Bronchial epithelial cell (primary cell): Measurements from ENCODE around the gene ATE1. TPM values are rescaled to one million over a fixed set of nuclear protein-coding genes. Genes with fewer than 3 reads are reported as not detected.

Experiments
- DNase-seq: peaks from one replicate; pipeline ENCODE4 v3.0.0-alpha.2; 2010; ENCODE audit warnings: low read depth
- FAIRE-seq: peaks from 2 replicates; lab custom pipeline; 2011; peaks lifted over from hg19 to GRCh38; lab: Jason Lieb, UNC
- H3K27me3 ChIP-seq: 2 replicates; pipeline ENCODE4 v1.5.1; 2011; ENCODE audit warnings: low read length; ENCODE audit not compliant: control insufficient read depth, insufficient read depth
- H3K36me3 ChIP-seq: 2 replicates; pipeline ENCODE4 v1.5.1; 2011; ENCODE audit warnings: low read length; ENCODE audit not compliant: control insufficient read depth, insufficient read depth
- H3K4me3 ChIP-seq: 2 replicates; pipeline ENCODE4 v1.5.1; 2011; ENCODE audit warnings: mild to moderate bottlenecking, low read depth, low read length, control low read depth
- total RNA-seq: library from RNA; depleted of rRNA; stranded (reverse); fragments of >200 nt; gene quantifications from 2 replicates; pipeline ENCODE4 v1.2.1, GENCODE V29; 2014
- TF ChIP-seq, protein P1 (sequence below): IDR thresholded peaks from 2 replicates; pipeline ENCODE4 v1.5.1; 2011; ENCODE audit warnings: mild to moderate bottlenecking, moderate library complexity, low read length, control low read depth, inconsistent platforms; ENCODE audit not compliant: insufficient read depth, severe bottlenecking

Gene ATE1
- total RNA-seq, 1 donor from 2014 or later: 17.9 TPM

DNA sequence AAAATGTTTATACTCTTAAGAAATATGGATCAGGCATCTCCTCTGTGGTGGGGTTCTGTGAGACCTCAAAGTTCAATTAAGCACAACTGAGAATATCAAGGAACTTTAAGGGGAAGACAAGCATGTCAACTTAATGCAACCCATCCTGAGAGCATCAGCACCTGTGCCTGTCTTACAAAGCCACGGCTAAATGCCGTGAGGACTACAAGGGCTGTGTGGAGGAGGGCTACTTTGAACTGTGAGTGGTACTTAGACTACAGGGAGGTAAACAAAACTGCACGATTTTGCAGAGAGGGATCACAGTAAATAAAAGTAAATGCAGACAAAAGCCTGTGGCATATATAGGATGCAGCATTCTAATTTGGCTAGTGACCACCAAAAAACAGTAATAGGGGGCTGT, 139.1 kb downstream of the ATE1 start:
- TF ChIP-seq, protein P1, sequence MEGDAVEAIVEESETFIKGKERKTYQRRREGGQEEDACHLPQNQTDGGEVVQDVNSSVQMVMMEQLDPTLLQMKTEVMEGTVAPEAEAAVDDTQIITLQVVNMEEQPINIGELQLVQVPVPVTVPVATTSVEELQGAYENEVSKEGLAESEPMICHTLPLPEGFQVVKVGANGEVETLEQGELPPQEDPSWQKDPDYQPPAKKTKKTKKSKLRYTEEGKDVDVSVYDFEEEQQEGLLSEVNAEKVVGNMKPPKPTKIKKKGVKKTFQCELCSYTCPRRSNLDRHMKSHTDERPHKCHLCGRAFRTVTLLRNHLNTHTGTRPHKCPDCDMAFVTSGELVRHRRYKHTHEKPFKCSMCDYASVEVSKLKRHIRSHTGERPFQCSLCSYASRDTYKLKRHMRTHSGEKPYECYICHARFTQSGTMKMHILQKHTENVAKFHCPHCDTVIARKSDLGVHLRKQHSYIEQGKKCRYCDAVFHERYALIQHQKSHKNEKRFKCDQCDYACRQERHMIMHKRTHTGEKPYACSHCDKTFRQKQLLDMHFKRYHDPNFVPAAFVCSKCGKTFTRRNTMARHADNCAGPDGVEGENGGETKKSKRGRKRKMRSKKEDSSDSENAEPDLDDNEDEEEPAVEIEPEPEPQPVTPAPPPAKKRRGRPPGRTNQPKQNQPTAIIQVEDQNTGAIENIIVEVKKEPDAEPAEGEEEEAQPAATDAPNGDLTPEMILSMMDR: no peak
- Histone ChIP-seq H3K4me3 (no peak overlapping the region), H3K27me3 (no peaks in the 10 kb centered on the region), H3K36me3 (no peaks in the 10 kb centered on the region)
- DNase-seq (no peak), FAIRE-seq (no peak)

DNA sequence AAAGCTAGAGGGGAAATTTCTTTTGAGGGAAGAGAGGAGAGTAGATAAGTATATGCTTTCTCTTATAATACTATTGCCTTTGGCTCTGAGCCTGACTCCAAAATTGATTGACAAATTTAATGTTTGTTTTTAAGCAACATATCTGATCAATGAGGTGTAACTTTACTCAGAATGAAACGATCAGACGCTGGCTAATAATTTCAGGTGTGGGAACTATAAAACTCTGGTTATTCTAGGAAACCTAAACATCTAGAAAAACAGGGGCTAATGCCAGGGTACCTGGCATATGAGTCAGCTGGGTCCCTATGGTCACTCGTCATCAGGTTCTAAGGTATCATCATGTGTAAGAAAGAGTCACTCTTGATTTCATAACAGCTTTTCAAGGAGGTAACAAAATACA, 139.7 kb downstream of the ATE1 start:
- peak; percentile 79 for DNase-seq
- no peaks in the 10 kb centered on the region for H3K36me3 ChIP-seq
- H3K4me3 ChIP-seq: no peak overlapping the region
- FAIRE-seq: no peak
- TF ChIP-seq, protein P1: no peak
- H3K27me3 ChIP-seq: no peaks in the 10 kb centered on the region

DNA sequence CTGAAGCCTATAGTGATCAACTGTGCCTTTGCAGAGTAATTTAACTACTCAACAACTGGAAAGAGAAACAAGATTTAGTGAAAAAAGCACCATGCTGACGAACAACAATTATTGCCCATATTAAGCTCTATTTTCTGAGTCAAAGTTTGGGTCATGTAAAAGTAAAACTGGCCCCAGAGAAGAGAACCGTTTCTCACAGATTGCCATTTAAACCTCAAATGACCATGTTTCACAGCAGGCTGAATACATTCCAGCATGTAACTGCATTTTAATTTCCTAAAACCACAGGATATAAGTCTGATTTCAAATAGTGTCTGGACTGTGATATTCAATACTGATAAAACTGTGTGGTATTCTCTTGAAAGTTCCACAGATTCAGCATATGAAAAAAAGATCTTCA, 140.7 kb downstream of the ATE1 start:
- Histone ChIP-seq H3K36me3 (no peaks in the 10 kb centered on the region), H3K4me3 (no peak overlapping the region), H3K27me3 (no peaks in the 10 kb centered on the region)
- TF ChIP-seq, protein P1: no peak
- DNase-seq (no peak), FAIRE-seq (no peak)

DNA sequence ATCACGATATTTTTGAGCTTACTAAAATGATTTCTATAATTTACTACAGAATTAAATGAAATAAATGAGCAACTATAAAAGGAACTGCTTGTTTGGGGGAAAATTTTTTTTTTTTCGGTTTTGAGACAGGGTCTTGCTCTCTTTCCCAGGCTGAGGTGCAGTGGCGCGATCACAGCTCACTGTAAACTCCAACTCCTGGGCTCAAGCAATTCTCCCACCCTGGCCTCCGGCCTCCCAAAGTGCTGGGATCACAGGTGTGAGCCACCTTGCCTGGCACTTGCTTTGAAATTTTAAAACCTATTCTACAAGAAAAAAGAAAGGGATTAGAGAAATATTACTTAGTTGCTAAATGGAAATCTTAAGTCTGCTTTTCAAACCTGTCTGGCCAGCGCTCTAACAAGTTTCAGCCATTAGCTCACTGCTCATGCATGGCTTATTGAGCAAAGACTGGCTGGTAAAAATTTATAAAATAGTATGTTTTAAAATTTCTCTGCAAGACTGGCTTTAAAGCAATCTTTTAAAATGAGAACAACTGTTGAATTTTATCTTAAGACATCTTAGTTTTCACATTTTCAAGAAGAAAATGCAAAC, 144.0 kb downstream of the ATE1 start:
- DNase-seq: no peak
- TF ChIP-seq, protein P1: no peak
- Histone ChIP-seq H3K4me3 (no peak overlapping the region), H3K27me3 (no peaks in the 10 kb centered on the region), H3K36me3 (no peaks in the 10 kb centered on the region)
- no peak for FAIRE-seq

DNA sequence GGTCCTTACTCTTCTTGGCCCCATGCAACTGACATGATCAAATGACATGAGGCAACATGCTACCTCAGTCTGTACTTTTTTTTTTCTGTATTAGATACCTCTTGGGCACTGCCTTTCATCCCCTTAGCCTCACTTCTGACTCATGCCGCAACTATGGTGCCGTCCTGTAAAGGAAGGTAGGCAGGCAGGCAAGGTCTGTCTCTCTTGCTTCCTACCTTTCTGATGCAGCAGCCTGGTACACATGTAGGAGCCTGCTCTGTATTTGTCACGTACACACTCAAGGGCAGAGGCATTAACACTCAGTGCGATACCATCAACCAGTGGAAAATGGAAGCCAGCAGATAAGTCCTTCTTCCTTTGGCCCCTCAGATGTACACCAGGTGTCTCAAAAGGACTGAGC, 146.7 kb downstream of the ATE1 start:
- DNase-seq: peak; percentile 99
- FAIRE-seq: peak; percentile 88
- TF ChIP-seq, protein P1: no peak
- Histone ChIP-seq H3K27me3 (no peaks in the 10 kb centered on the region), H3K36me3 (no peaks in the 10 kb centered on the region), H3K4me3 (no peak overlapping the region)

DNA sequence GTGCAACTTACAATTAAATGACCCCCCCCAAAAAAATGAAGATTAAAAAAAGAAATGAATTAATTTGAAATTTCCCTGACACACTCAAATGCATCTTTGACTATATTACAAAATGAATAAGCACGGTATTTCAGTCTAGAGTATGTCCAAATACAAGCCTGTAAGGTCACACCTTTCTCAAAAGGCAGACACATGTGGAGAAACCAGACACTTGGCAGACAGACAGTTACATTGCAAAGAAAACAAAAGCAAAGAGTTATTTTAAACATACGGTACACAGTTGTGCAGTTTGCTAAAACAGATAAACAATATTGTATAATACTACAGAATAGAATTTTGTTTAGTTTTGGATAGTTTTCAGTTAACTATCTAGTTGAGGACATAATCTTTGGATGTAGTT, 153.0 kb downstream of the ATE1 start:
- Histone ChIP-seq H3K36me3 (no peaks in the 10 kb centered on the region), H3K4me3 (no peak overlapping the region), H3K27me3 (no peaks in the 10 kb centered on the region)
- DNase-seq: no peak
- no peak for FAIRE-seq
- TF ChIP-seq, protein P1: no peak
